Raji (cell line): ENCODE data around the gene LFNG.

ENCODE experiments used
- POLR2A ChIP-seq: IDR thresholded peaks from 2 replicates; pipeline ENCODE4 v1.6.1; 2011; ENCODE audit warnings: low read depth, low read length, control low read depth; ENCODE audit not compliant: insufficient read depth

LFNG gene, protein sequence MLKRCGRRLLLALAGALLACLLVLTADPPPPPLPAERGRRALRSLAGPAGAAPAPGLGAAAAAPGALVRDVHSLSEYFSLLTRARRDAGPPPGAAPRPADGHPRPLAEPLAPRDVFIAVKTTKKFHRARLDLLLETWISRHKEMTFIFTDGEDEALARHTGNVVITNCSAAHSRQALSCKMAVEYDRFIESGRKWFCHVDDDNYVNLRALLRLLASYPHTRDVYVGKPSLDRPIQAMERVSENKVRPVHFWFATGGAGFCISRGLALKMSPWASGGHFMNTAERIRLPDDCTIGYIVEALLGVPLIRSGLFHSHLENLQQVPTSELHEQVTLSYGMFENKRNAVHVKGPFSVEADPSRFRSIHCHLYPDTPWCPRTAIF

GRCh38 chr7:2519119-2519930, at the start of gene LFNG:
Gene LFNG (plus strand): TSS chr7:2519774. CDS start chr7:2519862, 88 bp downstream.
- peak; percentile 39; the same call in 1 of the 2 replicates for TF ChIP-seq POLR2A

DNA sequence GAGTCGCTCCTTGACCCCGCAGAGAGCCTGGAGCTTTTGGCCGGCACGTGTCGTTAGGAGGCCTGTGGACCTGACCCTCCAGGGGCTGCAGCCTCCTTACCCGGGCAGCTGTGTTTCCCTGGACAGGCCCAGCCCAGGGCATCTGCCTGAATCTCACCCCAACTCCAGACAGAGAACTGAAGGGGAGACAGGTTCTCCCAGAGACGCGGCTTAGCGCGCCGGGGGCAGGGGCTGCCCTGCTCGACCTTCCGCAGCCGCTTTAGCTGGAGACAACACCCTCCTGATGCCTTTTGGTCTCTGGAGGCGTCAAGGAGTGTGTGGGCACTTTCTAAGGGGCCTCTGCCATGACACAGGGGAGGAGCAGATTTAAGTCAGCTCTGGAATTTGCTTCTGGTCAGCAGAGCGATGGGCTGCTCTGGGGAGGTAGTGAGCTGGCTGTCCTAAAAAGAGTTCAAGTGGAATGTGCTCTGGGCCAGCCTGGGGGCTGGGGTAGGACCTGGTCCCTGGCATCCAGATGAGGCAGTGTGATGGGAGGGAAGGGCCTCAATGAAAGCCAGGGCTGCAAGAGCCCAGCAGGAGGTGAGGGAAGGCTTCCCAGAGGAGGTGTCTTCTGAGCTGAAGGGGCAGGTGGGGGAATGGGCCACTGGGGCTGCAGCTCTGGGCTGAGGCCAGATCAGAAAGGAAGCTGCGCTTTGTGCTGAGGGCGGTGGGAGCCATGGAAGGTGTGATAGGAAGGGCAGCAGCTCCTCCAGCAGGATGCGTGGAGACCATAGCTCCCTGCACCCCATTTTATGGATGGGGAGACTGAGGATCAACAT, 49.2 kb upstream of the LFNG start:
- TF ChIP-seq POLR2A, result no peak

GRCh38 chr7:2471022-2471329, 48.6 kb upstream of the LFNG start:
- TF ChIP-seq POLR2A, result no peak

DNA sequence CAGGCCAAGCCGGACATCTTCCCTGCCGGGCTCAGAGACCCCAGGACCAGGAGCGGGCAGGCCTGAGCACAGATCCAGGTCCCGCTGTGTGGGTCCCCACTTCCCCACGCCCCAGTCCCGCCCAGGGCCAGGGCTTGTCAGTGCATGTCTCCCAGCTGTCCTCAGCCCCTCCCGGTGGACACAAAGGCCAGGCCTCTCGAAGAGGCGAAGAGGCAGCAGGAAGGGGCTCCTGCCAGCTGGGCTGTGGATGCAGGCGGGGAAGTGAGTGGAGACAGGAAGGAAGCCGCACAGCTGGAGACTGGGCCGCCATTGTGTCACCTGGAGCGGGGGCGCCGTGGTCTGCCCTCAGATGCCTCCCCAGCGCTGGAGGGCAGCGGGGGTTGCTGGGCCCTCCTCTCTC, 48.2 kb upstream of the LFNG start:
- TF ChIP-seq POLR2A, result no peak

DNA sequence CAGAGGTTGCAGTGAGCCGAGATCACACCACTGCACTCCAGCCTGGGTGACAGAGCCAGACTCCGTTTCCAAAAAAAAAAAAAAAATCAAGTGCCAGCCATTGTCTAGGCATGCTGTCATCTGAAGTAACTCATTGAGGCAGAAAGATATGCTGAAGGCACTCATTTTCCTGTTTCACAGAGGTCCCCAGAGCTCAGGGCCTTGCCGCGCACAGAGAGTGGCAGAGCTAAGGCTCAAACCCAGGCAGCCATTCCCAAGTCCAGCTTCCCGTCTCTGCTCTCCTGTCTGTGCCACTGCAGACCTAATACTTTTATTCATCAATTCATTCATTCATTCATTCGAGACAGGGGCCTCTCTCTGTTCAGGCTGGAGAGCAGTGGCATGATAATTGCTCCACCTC, 46.8 kb upstream of the LFNG start:
- no peak for TF ChIP-seq POLR2A

- no peak for TF ChIP-seq POLR2A
These were observed 45.9 kb upstream of the LFNG start for GRCh38 chr7:2473496-2474180.

DNA sequence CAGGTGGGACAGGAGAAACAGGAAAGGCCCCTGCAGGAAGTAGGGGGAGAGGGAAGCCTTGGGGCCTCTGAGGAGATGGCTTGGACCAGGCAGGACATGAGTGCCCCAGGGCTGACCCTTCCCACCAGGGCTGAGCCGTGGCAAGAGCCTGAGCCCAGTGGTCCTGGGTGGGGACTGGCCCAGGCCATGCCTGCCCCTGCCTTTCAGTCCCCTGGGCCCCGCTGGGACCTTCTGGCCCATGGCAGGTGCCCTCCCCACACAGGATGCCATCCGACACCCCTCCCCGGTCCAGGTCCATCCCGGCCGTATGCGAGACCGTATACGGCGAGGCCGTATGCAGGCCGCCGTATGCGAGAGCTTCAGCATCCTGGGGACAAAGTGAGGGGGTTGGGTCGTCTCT, 45.4 kb upstream of the LFNG start:
- no peak for TF ChIP-seq POLR2A

DNA sequence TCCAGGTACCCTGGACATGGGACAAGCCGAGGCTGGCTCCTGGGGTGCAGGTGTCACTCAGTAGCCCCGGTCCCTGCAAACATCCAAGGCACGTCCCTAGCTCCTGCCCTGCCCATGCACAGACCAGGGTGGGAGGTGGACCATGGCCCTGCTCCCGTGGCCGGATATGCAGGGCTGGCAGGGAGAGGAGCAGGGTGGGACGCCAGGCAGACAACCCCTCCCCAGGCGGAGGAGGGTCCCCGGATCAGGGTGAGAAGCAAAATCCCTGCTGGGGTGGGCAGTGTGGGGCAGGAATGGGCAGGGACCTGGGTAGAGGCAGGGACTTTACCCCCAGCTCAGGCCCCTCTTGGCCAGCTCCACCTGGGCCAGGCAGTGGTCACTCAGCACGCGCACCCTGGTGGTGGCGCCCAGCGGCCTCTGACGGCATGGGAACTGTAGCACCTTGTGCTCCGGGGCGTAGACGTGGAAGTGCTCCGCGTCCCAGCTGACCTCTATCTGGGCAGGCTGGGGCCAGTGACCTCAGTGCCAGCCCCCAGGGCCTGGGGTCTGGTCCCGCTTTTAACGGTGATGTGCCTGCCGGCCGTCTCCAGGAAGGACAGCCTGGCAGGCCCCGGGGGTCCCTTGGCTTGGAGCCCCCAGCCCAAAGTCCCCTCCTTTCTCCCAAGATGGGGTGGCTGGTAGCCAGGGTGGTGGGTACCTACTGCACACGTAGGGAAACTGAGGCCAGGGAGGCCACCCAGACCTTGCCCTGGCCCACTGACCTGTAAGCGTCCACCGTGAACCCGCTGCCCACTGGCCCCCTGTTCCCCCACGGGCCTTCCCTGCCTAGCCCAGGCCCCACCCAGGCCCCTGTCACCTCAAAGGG, 44.5 kb upstream of the LFNG start:
- no peak for TF ChIP-seq POLR2A

DNA sequence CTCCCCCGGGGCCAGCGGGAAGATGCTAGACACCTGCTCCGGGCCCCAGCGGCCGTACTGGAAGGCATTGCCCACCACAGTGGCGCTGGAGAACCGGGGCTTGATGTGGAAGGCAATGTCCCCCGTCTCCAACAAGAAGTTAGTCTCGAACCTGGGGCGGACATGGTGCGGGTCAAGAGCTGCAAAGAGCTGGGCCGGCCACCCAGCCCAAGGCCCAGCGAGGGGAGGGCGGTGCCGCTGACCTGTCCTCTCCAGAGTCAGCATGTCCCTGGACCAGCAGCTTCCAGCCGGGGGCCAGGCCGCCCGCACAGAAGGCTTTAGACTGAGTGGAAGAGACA, 43.9 kb upstream of the LFNG start:
- TF ChIP-seq POLR2A, result no peak

DNA sequence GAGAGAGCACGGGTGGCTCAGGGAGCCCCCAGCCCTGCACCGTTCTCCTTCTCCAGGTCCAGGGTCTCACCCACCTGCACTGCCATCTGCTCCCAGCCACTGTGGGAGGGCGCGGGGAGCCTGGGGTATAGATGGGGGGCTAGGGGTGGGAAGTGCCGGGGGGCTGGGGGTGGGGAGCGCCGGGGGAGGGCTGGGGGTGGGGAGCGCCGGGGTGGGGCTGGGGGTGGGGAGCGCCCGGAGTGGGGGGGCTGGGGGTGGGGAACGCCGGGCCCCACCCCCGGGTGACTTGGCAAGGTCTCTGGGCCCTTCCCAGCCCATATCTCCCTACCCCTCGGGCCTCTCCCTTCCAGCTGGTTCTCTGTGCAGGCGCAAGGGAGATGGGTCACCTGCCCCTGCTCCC, 43.3 kb upstream of the LFNG start, which contains the start of gene GRIFIN:
Gene GRIFIN (minus strand): TSS at position 101 of the 400 bp plus-strand sequence. CDS start 15 bp downstream, at position 86.
- TF ChIP-seq POLR2A, result no peak

GRCh38 chr7:2476776-2477446, 42.7 kb upstream of the LFNG start:
- no peak for TF ChIP-seq POLR2A

DNA sequence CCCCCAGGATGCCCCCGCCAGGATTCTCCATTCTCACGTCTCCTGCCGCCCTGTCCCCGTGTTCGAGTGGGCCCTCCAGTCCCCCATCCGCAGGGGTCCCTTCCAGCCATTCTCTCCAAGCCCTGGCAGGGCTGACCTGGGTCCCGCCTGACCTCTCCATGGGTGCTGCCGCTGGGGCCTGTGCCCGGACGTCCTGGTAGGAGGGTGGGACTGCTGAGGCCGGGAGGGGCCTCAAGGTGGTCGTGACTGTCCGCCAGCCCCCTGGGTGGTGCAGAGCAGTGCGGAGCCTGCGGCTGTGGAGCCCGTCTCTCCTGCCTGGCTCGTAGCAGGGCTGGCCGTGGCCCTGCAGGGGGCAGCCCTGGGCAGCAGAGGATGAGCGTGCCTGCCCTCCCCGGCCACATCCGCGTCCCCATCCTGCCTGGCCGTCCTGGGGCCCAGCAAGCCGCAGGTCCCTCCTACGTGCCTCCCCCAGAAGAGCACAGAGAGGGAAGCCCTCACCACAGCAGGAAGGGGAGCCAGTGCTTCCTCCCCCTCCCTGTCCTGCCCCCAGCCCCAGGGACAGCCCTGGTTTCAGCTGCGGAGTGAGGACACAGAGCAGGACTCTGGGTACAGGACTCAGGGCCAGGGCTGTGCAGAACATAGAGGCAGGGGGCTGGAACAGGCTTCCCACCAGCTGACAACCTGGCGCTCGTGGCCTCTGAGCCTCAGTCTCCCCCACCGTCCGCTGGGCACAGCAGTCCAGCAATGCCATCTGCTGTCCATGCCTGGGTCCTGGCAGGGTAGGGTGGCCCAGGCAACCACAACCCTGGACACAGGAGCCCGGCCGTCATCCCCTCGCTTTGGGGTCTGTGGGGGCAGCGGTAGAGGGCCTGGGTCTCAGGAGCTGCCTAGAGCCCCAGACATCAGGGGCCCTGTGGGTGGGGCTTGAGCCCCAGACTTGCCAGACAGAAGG, 41.9 kb upstream of the LFNG start:
- TF ChIP-seq POLR2A, result no peak

DNA sequence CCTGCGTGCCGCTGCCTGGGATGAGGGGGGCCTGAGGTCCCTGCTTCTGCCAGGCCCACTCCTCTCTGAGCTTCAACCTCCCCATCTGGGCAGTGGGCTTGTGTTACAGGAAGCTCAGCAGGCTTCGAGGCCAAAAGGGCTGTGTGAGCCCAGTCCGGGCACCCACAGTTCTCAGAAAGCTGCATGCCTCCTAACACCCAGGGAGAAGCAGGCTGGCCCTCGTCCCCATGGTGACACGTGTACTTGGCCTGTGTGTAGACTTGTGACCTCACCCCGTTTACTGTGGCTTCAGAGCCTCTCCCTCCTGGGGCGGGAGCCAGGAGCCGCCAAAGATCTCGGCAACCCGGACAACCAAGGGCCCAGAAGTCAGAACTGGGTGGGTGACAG, 41.2 kb upstream of the LFNG start:
- no peak for TF ChIP-seq POLR2A

DNA sequence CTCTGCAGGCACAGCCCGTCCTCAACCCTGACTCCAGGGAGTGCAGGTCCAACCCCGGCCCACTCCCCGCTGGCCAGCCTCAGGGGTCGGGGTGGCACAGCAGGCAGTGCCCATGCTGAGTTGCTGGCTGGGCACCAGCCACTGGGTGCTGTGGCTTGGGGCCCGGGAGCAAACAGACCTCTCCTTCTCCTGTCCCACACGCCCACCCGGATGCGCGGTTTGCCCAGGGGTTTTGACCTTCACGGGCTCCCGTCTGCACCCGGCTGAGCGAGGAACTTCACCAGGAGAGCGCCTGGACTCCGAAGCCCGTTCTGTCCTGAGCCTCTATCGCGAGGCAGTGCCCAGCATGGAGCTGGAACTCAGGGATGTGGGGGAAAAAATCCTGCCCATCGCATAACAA, 40.8 kb upstream of the LFNG start:
- no peak for TF ChIP-seq POLR2A
